Parathyroid adenoma (tissue), 2 donors: ENCODE results near the gene HNRNPR.

Experiments used
- H2AFZ ChIP-seq: fragments of 300-600 bp; sonication (generic); one replicate; pipeline ENCODE4 v1.7.0; 2017; ENCODE audit warnings: antibody characterized with exemption, mild to moderate bottlenecking
- H3K27ac ChIP-seq: fragments of 300-600 bp; sonication (generic); one replicate; pipeline ENCODE4 v1.7.0; 2017
- H3K27me3 ChIP-seq: fragments of 300-600 bp; sonication (generic); one replicate; pipeline ENCODE4 v1.7.0; 2017; ENCODE audit warnings: low read length; ENCODE audit not compliant: control insufficient read depth, insufficient read depth
- H3K36me3 ChIP-seq: fragments of 300-600 bp; sonication (generic); one replicate; pipeline ENCODE4 v1.7.0; 2017; ENCODE audit warnings: low read length; ENCODE audit not compliant: control insufficient read depth, insufficient read depth
- H3K4me1 ChIP-seq: fragments of 300-600 bp; sonication (generic); one replicate; pipeline ENCODE4 v1.7.0; 2017; ENCODE audit warnings: control low read depth
- H3K4me2 ChIP-seq: fragments of 300-600 bp; sonication (generic); one replicate; pipeline ENCODE4 v1.7.0; 2017; ENCODE audit warnings: low read length
- H3K4me3 ChIP-seq: fragments of 300-600 bp; sonication (generic); one replicate; pipeline ENCODE4 v1.7.0; 2017; ENCODE audit warnings: low read depth, low read length
- H3K79me2 ChIP-seq: fragments of 300-600 bp; sonication (generic); one replicate; pipeline ENCODE4 v1.7.0; 2017; ENCODE audit warnings: control low read depth
- H3K9ac ChIP-seq: fragments of 300-600 bp; sonication (generic); one replicate; pipeline ENCODE4 v1.7.0; 2017; ENCODE audit warnings: mild to moderate bottlenecking
- H3K9me3 ChIP-seq: fragments of 300-600 bp; sonication (generic); one replicate; pipeline ENCODE4 v1.7.0; 2017; ENCODE audit warnings: low read length; ENCODE audit not compliant: control insufficient read depth
- CTCF ChIP-seq: fragments of 300-600 bp; sonication (generic); IDR thresholded peaks from one replicate; pipeline ENCODE4 v1.7.0; 2017; ENCODE audit warnings: antibody characterized with exemption, mild to moderate bottlenecking
- donor health status: primary hyperparathyroidism.

The HNRNPR gene

GRCh38 chr1:23282957-23283356 lies 61.1 kb downstream of the HNRNPR start:
- no peak for TF ChIP-seq CTCF
- no peak overlapping the region for H3K9ac ChIP-seq
- H3K4me2 ChIP-seq = no peak overlapping the region
- no peak overlapping the region for H3K27ac ChIP-seq
- no peak overlapping the region for H3K4me3 ChIP-seq
- H3K36me3 ChIP-seq = no peaks in the 10 kb centered on the region
- no peaks in the 10 kb centered on the region for H3K79me2 ChIP-seq
- no peaks in the 10 kb centered on the region for H3K27me3 ChIP-seq
- no peak overlapping the region for H2AFZ ChIP-seq
- H3K4me1 ChIP-seq = no peaks in the 10 kb centered on the region
- no peaks in the 10 kb centered on the region for H3K9me3 ChIP-seq

GRCh38 chr1:23278717-23279116 lies 65.4 kb downstream of the HNRNPR start:
- no peaks in the 10 kb centered on the region for H3K9me3 ChIP-seq
- no peak overlapping the region for H3K9ac ChIP-seq
- H3K79me2 ChIP-seq = no peaks in the 10 kb centered on the region
- no peaks in the 10 kb centered on the region for H3K4me1 ChIP-seq
- no peak overlapping the region for H3K4me3 ChIP-seq
- TF ChIP-seq CTCF = no peak
- no peak overlapping the region for H3K4me2 ChIP-seq
- H3K27ac ChIP-seq = no peak overlapping the region
- no peaks in the 10 kb centered on the region for H3K27me3 ChIP-seq
- H3K36me3 ChIP-seq = no peaks in the 10 kb centered on the region
- no peak overlapping the region for H2AFZ ChIP-seq

- no peak overlapping the region for H2AFZ ChIP-seq
- no peaks in the 10 kb centered on the region for H3K9me3 ChIP-seq
- H3K9ac ChIP-seq = no peak overlapping the region
- TF ChIP-seq CTCF = no peak
- H3K4me1 ChIP-seq = no peaks in the 10 kb centered on the region
- H3K27me3 ChIP-seq = no peaks in the 10 kb centered on the region
- H3K4me2 ChIP-seq = no peak overlapping the region
- no peak overlapping the region for H3K27ac ChIP-seq
- H3K36me3 ChIP-seq = no peaks in the 10 kb centered on the region
- H3K79me2 ChIP-seq = no peaks in the 10 kb centered on the region
- no peak overlapping the region for H3K4me3 ChIP-seq
These were observed 67.6 kb downstream of the HNRNPR start for GRCh38 chr1:23276531-23276930.

- H3K27me3 ChIP-seq = no peaks in the 10 kb centered on the region
- no peak overlapping the region for H3K9ac ChIP-seq
- no peak overlapping the region for H3K4me3 ChIP-seq
- H3K27ac ChIP-seq = no peak overlapping the region
- H3K9me3 ChIP-seq = no peaks in the 10 kb centered on the region
- H3K4me2 ChIP-seq = no peak overlapping the region
- no peaks in the 10 kb centered on the region for H3K4me1 ChIP-seq
- TF ChIP-seq CTCF = no peak
- no peak overlapping the region for H2AFZ ChIP-seq
- H3K36me3 ChIP-seq = no peaks in the 10 kb centered on the region
- no peaks in the 10 kb centered on the region for H3K79me2 ChIP-seq
These were observed 70.0 kb downstream of the HNRNPR start for GRCh38 chr1:23274134-23274505.

GRCh38 chr1:23273450-23274133 lies 70.5 kb downstream of the HNRNPR start:
- Histone ChIP-seq H3K79me2 (no peaks in the 10 kb centered on the region), H3K27me3 (no peaks in the 10 kb centered on the region), H3K9ac (no peak overlapping the region), H2AFZ (no peak overlapping the region), H3K27ac (no peak overlapping the region), H3K4me1 (no peaks in the 10 kb centered on the region), H3K9me3 (no peaks in the 10 kb centered on the region), H3K36me3 (no peaks in the 10 kb centered on the region), H3K4me3 (no peak overlapping the region), H3K4me2 (no peak overlapping the region)
- no peak for TF ChIP-seq CTCF
